ENCODE results near the gene TLCD3B.

Gene TLCD3B

GRCh38 chr16:30030841-30031413, at the start of gene TLCD3B:
TSS of gene TLCD3B (minus strand) at chr16:30031271. CDS start at chr16:30030527, 744 bp downstream.
- in situ Hi-C loops (cut with MboI; ENCODE audit: low sequenced_read_pairs) = no loop called here

DNA sequence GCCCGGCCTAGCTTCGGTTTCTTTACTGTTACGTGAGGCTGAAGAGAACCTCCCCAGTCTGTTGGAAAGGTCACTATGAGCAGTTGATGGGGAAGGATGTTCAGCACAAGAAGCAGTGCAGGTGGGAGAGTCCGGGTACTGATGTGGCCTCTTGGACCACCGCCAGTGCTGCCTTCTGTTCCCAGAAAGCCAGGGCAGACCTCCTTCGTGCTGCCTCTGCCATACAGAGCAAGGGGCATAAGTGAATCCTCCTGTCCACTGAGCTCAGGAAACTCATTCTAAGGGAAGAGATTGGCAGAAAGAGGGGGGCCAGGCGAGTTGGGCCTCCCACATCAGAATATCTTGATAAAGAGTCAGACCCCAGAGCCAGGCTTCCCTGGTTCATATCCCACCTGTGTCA, 48.4 kb upstream of the TLCD3B start:
- in situ Hi-C loops (cut with MboI; ENCODE audit: low sequenced_read_pairs) = no loop called here

- in situ Hi-C loops (cut with MboI; ENCODE audit: low sequenced_read_pairs) = no loop called here
Measured at GRCh38 chr16:30078744-30079143, 47.7 kb upstream of the TLCD3B start.

- in situ Hi-C loops (cut with MboI; ENCODE audit: low sequenced_read_pairs) = no loop called here
Measured at GRCh38 chr16:30077656-30078055, 46.6 kb upstream of the TLCD3B start.

GRCh38 chr16:30076276-30076791, 45.3 kb upstream of the TLCD3B start:
- in situ Hi-C loops (cut with MboI; ENCODE audit: low sequenced_read_pairs) = no loop called here

GRCh38 chr16:30075503-30076275, 44.6 kb upstream of the TLCD3B start, which contains the start of gene PPP4C:
TSS of gene PPP4C (plus strand) at chr16:30075994. CDS start at chr16:30076378, 384 bp downstream.
- in situ Hi-C loops (cut with MboI; ENCODE audit: low sequenced_read_pairs) = no loop called here

DNA sequence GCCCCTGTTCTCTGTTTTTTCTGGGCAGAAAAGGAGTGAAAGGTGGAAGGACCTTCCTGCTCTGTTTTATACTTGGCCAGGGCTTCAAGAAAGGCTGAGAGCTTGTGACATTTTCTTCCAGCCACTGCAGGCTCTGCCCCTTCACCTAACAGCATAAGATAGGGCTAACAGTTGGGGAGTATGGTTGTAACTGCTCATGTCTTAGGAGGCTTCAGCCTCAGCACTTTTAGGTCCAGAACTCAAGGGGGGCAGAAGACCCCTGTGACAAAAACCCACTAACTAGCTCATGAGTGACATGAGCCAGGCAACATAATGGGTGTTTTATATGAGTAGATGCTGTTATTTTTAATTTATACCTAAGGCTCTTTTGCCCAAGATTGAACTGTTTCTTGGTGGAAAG, 39.4 kb upstream of the TLCD3B start:
- in situ Hi-C loops (cut with MboI; ENCODE audit: low sequenced_read_pairs) = no loop called here

GRCh38 chr16:30069611-30070462, 38.8 kb upstream of the TLCD3B start:
- in situ Hi-C loops (cut with MboI; ENCODE audit: low sequenced_read_pairs) = no loop called here

- in situ Hi-C loops (cut with MboI; ENCODE audit: low sequenced_read_pairs) = no loop called here
Measured at GRCh38 chr16:30068750-30069610, 37.9 kb upstream of the TLCD3B start.

- in situ Hi-C loops (cut with MboI; ENCODE audit: low sequenced_read_pairs) = no loop called here
Measured at GRCh38 chr16:30068333-30068732, 37.3 kb upstream of the TLCD3B start.

GRCh38 chr16:30067584-30067916, 36.5 kb upstream of the TLCD3B start:
- in situ Hi-C loops (cut with MboI; ENCODE audit: low sequenced_read_pairs) = no loop called here

- in situ Hi-C loops (cut with MboI; ENCODE audit: low sequenced_read_pairs) = no loop called here
Measured at GRCh38 chr16:30066761-30067583, 35.9 kb upstream of the TLCD3B start.

- in situ Hi-C loops (cut with MboI; ENCODE audit: low sequenced_read_pairs) = no loop called here
Measured at GRCh38 chr16:30065943-30066760, 35.1 kb upstream of the TLCD3B start.

DNA sequence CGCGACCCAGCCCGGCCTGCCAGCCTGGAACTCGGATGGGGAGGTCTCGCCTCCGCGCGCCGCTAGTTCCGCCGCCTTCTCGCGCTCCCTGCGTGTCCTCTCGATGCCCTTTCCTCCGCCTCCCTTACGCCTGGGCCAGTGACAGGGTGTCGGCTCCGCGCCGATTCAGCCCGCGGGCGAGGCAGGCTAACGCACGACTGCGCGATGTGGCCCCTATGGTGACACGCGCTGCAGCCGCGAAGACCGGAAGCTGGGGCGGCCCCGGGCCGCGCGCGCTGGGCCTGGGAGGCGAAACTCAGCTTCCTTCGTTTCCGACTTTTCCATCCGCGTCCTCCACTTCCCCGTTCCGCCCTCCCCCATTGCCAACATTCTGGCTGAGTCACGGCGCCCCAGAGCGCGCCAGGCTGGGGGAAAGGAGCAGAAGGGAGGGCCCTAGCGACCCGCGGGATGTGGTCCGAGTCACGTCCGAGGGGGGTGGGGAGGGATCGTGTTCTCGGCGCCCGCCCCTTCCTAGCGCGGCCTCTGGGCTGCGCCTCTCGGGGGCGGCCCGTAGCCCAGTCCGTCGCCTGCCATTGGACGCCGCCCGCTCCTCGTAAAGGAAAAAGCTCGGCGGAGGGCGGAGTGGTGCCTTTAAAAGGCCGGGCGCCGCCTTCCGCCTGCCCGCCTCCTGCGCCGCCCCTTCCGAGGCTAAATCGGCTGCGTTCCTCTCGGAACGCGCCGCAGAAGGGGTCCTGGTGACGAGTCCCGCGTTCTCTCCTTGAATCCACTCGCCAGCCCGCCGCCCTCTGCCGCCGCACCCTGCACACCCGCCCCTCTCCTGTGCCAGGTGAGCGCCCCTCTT, 34.3 kb upstream of the TLCD3B start, which contains the start of gene ALDOA:
TSS of gene ALDOA (plus strand) at position 659 of the 841 bp plus-strand sequence. CDS start 1,138 bp downstream, outside the sequence.
- in situ Hi-C loops (cut with MboI; ENCODE audit: low sequenced_read_pairs) = no loop called here

- in situ Hi-C loops (cut with MboI; ENCODE audit: low sequenced_read_pairs) = no loop called here
Measured at GRCh38 chr16:30064729-30065101, 33.6 kb upstream of the TLCD3B start.

DNA sequence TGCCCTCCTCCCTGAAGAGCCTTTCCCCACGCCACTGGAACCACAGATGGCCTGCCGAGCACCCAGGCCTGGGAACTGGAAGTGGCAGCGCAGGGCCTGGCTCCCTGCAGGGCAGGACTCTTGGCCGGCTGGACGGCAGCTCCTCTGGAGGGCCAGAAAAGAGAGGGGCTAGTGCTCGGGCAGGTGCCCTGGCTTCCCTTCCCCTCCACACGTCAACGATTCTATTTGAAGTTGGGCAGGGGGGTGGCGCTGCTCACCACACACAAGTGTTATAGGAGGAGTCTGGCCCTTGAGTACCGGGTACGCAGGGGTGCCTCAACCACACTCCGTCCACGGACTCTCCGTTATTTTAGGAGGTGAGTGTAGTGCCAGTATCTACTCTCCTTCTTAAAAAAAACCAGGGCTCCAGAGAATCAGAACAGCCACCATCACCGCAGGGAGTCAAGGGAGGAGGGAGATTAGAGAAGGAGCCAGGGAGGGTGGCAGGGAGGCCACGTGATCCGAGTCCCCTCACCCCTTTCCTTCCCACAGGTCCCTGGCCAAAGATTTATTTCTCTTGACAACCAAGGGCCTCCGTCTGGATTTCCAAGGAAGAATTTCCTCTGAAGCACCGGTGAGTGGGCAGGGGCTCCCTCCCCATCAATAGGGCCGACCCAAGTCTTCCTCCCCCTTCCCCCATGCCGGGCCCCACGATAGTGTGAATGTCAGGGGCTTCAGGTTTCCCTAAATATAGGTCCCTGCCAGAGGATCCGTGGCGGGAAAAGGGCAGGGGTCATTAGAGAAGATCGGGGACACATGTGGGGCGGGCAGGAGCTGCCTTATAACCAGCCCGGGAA, 33.0 kb upstream of the TLCD3B start:
- in situ Hi-C loops (cut with MboI; ENCODE audit: low sequenced_read_pairs) = no loop called here

Data from HL-60/S4 treated with retinoic acid at 250 ng/mL for 4 days and 3 days (cell line).